ENCODE data around the gene SLC28A1. TPM values are rescaled to one million over a fixed set of nuclear protein-coding genes. Genes with fewer than 3 reads are reported as not detected.

Gene SLC28A1
- total and polyA plus RNA-seq, 2 donors (not counting 1 experiment from before 2014, with no cell fraction given), result not detected

DNA sequence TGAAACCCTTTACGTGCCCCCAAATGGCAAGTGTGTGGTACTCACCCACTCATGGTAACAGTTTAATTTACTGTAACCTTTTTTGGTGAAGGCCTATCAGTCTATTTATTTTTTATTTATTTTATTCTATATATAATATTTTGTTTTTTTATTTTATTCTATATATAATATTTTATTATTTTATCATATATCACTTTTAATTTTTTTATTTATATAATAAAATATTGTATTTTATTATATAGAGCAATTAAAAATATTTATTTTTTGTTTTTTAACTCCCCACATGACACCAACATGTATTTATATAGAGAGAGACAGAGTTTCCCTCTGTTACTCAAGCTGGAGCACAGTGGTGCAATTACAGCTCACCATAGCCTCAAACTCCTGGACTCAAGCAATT is 41.4 kb downstream of the SLC28A1 start:
- H3K9ac ChIP-seq (ENCODE audit: low read length), result no peak overlapping the region
- Mint-ChIP-seq H3K4me3 (no peak overlapping the region), H3K27ac (no peak overlapping the region), H3K27me3 (no peaks in the 10 kb centered on the region), H3K9me3 (ENCODE audit: insufficient read depth) (no peaks in the 10 kb centered on the region), H3K4me1 (peaks cover 5% of the 10 kb centered on the region)
- no peaks in the 10 kb centered on the region for H3K9me3 ChIP-seq (ENCODE audit: control extremely low read depth in 1 of 3, control insufficient read depth in 2 of 3, insufficient read depth in 1 of 3, low read length in 2 of 3)
- no peak overlapping the region for H3K27ac ChIP-seq (ENCODE audit: low read length in 2 of 2)
- no peak overlapping the region for H3K4me3 ChIP-seq (ENCODE audit: control extremely low read depth in 1 of 5, extremely low read depth in 1 of 5, insufficient read depth in 1 of 5, low read depth in 2 of 5, low read length in 4 of 5)
- H3K4me2 ChIP-seq (replicated peaks; ENCODE audit: low read depth, low read length, poor library complexity, severe bottlenecking), result no peak overlapping the region
- ATAC-seq (ENCODE audit: low read depth) (no peak), DNase-seq (no peak)
- CTCF ChIA-PET, result interaction anchor here (0.5 to 5.2 kb wide), 7 partner anchors 9 to 355 kb away, joined by 3 to 51 read pairs (median 3); no protein-coding TSS in a partner anchor
- H3K4me1 ChIP-seq (ENCODE audit: control insufficient read depth in 2 of 2, insufficient read depth in 2 of 2, low read length in 2 of 2), result peaks cover 2 to 5% of the 10 kb centered on the region in 2 donors
- WGBS (ENCODE audit: insufficient coverage), result no CpG with 5 or more reads among the region's 1 CpG
- H2AFZ ChIP-seq (ENCODE audit: insufficient read depth, low read depth, low read length, poor library complexity, severe bottlenecking), result no peak overlapping the region
- no peaks in the 10 kb centered on the region for H3K27me3 ChIP-seq (replicated peaks in 1 of 4; ENCODE audit: control extremely low read depth in 1 of 4, control insufficient read depth in 3 of 4, insufficient read depth in 4 of 4, low read length in 3 of 4)
- no peaks in the 10 kb centered on the region for H3K79me2 ChIP-seq (ENCODE audit: control insufficient read depth, insufficient read depth, low read length)
- POLR2A ChIA-PET, result no interaction called here
- no peaks in the 10 kb centered on the region for H3K36me3 ChIP-seq (replicated peaks in 1 of 2; ENCODE audit: control extremely low read depth in 1 of 2, control insufficient read depth in 1 of 2, extremely low read depth in 1 of 2, insufficient read depth in 2 of 2, low read length in 1 of 2)
- no peaks in the 10 kb centered on the region for H4K20me1 ChIP-seq (ENCODE audit: control insufficient read depth, insufficient read depth, low read length, poor library complexity, severe bottlenecking)
- TF ChIP-seq EZH2 (IDR thresholded peaks at IDR 0.05; ENCODE audit: borderline replicate concordance, insufficient read depth, low read depth, low read length, poor library complexity, severe bottlenecking) (no peak), CTCF (IDR thresholded peaks at IDR 0.05) (no peak)
- intact Hi-C loops (cut with micrococcal nuclease), result loop anchor here (5.0 kb wide), 2 partner anchors 79 to 354 kb away; no protein-coding TSS in a partner anchor

DNA sequence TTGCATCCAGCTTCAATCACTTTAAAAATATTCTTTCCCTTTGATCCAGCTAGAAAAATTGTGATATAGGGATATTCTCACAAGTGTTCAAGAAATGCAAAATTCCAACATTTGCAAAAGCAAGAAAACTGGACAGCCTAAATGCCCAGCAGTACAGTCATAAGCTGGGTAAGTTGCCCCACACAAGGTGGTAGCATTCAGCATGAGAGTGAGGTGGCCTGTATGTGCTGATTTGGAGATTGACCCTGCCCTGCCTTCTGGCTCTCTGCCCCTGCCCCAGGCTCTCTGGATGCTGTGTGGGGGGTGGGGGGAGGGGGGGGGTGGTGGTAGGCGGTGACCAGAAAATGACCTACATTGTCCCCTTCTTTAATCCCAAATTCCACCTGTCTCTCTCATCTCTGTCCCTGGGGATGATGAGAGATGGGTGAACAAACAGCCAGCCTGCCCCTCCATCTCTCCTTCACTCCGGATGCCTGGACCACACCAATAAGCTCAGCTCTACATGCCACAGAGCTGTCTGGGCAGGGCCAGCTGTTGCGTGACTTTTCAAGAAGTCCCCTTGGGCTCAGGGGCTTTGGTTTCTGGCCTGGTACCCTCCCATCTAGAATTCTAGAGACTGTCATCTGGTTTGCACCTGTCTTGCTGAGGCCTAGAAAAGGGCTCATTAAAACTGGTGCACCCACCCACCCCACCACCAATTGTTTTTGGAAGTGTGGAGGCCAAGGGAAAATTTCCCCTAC is 42.2 kb downstream of the SLC28A1 start:
- Histone ChIP-seq H3K79me2 (ENCODE audit: control insufficient read depth, insufficient read depth, low read length) (no peaks in the 10 kb centered on the region), H3K27ac (ENCODE audit: low read length in 2 of 2) (no peak overlapping the region), H4K20me1 (ENCODE audit: control insufficient read depth, insufficient read depth, low read length, poor library complexity, severe bottlenecking) (no peaks in the 10 kb centered on the region), H3K4me3 (ENCODE audit: control extremely low read depth in 1 of 5, extremely low read depth in 1 of 5, insufficient read depth in 1 of 5, low read depth in 2 of 5, low read length in 4 of 5) (no peak overlapping the region), H3K36me3 (replicated peaks in 1 of 2; ENCODE audit: control extremely low read depth in 1 of 2, control insufficient read depth in 1 of 2, extremely low read depth in 1 of 2, insufficient read depth in 2 of 2, low read length in 1 of 2) (no peaks in the 10 kb centered on the region), H3K4me1 (ENCODE audit: control insufficient read depth in 2 of 2, insufficient read depth in 2 of 2, low read length in 2 of 2) (peaks cover 2 to 5% of the 10 kb centered on the region in 2 donors), H3K4me2 (replicated peaks; ENCODE audit: low read depth, low read length, poor library complexity, severe bottlenecking) (no peak overlapping the region), H2AFZ (ENCODE audit: insufficient read depth, low read depth, low read length, poor library complexity, severe bottlenecking) (no peak overlapping the region), H3K9ac (ENCODE audit: low read length) (no peak overlapping the region), H3K9me3 (ENCODE audit: control extremely low read depth in 1 of 3, control insufficient read depth in 2 of 3, insufficient read depth in 1 of 3, low read length in 2 of 3) (no peaks in the 10 kb centered on the region), H3K27me3 (replicated peaks in 1 of 4; ENCODE audit: control extremely low read depth in 1 of 4, control insufficient read depth in 3 of 4, insufficient read depth in 4 of 4, low read length in 3 of 4) (no peaks in the 10 kb centered on the region)
- TF ChIP-seq CTCF (IDR thresholded peaks at IDR 0.05), result no peak
- no peak overlapping the region for H3K4me3 Mint-ChIP-seq
- intact Hi-C loops (cut with micrococcal nuclease), result loop anchor here (5.0 kb wide), 2 partner anchors 79 to 354 kb away; no protein-coding TSS in a partner anchor
- WGBS (ENCODE audit: insufficient coverage), result 100% methylated on average over 1 of the region's 3 CpGs
- H3K27me3 Mint-ChIP-seq, result no peaks in the 10 kb centered on the region
- H3K4me1 Mint-ChIP-seq, result peaks cover 5% of the 10 kb centered on the region
- ATAC-seq (ENCODE audit: low read depth) (no peak), DNase-seq (no peak)
- POLR2A ChIA-PET, result no interaction called here
- no peak overlapping the region for H3K27ac Mint-ChIP-seq
- CTCF ChIA-PET, result interaction anchor here (0.5 to 5.2 kb wide), 6 partner anchors 24 to 356 kb away, joined by 3 to 51 read pairs (median 3); partner anchors contain the start of gene NMB
- no peaks in the 10 kb centered on the region for H3K9me3 Mint-ChIP-seq (ENCODE audit: insufficient read depth)

Data from B cell (primary cell).